Astrocyte (in vitro differentiated cells and primary cell): ENCODE results near the gene SLC35B1. TPM values are rescaled to one million over a fixed set of nuclear protein-coding genes. Genes with fewer than 3 reads are reported as not detected.

Source experiments
- DNase-seq: peaks from one replicate; pipeline ENCODE4 v3.0.0-alpha.2; 2010; ENCODE audit warnings: low read depth
- FAIRE-seq: peaks from 2 replicates; lab custom pipeline; 2011; peaks lifted over from hg19 to GRCh38; lab: Jason Lieb, UNC
- H2AFZ ChIP-seq: 2 replicates; pipeline ENCODE4 v1.6.0; 2012; ENCODE audit warnings: low read depth, low read length, inconsistent platforms
- H3K27ac ChIP-seq: 2 replicates; pipeline ENCODE4 v1.5.1; 2011; ENCODE audit warnings: low read depth, low read length, inconsistent platforms
- H3K27me3 ChIP-seq: 2 replicates; pipeline ENCODE4 v1.6.0; 2011; ENCODE audit warnings: low read length, inconsistent platforms; ENCODE audit not compliant: insufficient read depth
- H3K36me3 ChIP-seq: 2 replicates; pipeline ENCODE4 v1.5.1; 2011; ENCODE audit warnings: low read length, inconsistent platforms; ENCODE audit not compliant: insufficient read depth
- H3K4me1 ChIP-seq: 2 replicates; pipeline ENCODE4 v1.5.1; 2011; ENCODE audit warnings: low read length, inconsistent platforms; ENCODE audit not compliant: insufficient read depth
- H3K4me2 ChIP-seq: 2 replicates; pipeline ENCODE4 v1.6.0; 2012; ENCODE audit warnings: low read length, inconsistent platforms
- H3K4me3 ChIP-seq: 2 replicates; pipeline ENCODE4 v1.5.1; 2011; ENCODE audit warnings: low read depth, mild to moderate bottlenecking, low read length, inconsistent platforms; ENCODE audit not compliant: insufficient read depth
- H3K79me2 ChIP-seq: 2 replicates; pipeline ENCODE4 v1.6.0; 2012; ENCODE audit warnings: mild to moderate bottlenecking, low read length, inconsistent platforms; ENCODE audit not compliant: insufficient read depth
- H3K9ac ChIP-seq: 2 replicates; pipeline ENCODE4 v1.6.0; 2012; ENCODE audit warnings: mild to moderate bottlenecking, low read length, inconsistent platforms
- H3K9me3 ChIP-seq: 2 replicates; pipeline ENCODE4 v1.5.1; 2012; ENCODE audit warnings: low read depth, mild to moderate bottlenecking, low read length, inconsistent platforms; ENCODE audit not compliant: insufficient read depth
- H4K20me1 ChIP-seq: 2 replicates; pipeline ENCODE4 v1.6.0; 2012; ENCODE audit warnings: low read length, inconsistent platforms; ENCODE audit not compliant: insufficient read depth
- H3K27ac Mint-ChIP-seq: one replicate; pipeline ENCODE4 v1.8.0; 2021; ENCODE audit warnings: mild to moderate bottlenecking, mixed read lengths; ENCODE audit not compliant: unreplicated experiment
- H3K27me3 Mint-ChIP-seq: one replicate; pipeline ENCODE4 v1.8.0; 2021; ENCODE audit warnings: low read depth, mixed read lengths; ENCODE audit not compliant: unreplicated experiment
- H3K36me3 Mint-ChIP-seq: one replicate; pipeline ENCODE4 v1.8.0; 2021; ENCODE audit warnings: low read depth, mixed read lengths; ENCODE audit not compliant: unreplicated experiment
- H3K4me1 Mint-ChIP-seq: one replicate; pipeline ENCODE4 v1.8.0; 2021; ENCODE audit warnings: low read depth, mixed read lengths; ENCODE audit not compliant: unreplicated experiment
- H3K4me3 Mint-ChIP-seq: one replicate; pipeline ENCODE4 v1.8.0; 2021; ENCODE audit warnings: mild to moderate bottlenecking, moderate library complexity, mixed read lengths; ENCODE audit not compliant: unreplicated experiment
- H3K9me3 Mint-ChIP-seq: one replicate; pipeline ENCODE4 v1.8.0; 2021; ENCODE audit warnings: mild to moderate bottlenecking, mixed read lengths; ENCODE audit not compliant: unreplicated experiment
- CTCF ChIP-seq: IDR thresholded peaks from 2 replicates; pipeline ENCODE4 v1.5.1; 2011; ENCODE audit warnings: low read depth, mild to moderate bottlenecking, inconsistent platforms, low read length, moderate library complexity; ENCODE audit not compliant: insufficient read depth
- EZH2 ChIP-seq: IDR thresholded peaks from 2 replicates; pipeline ENCODE4 v1.6.1; 2012; ENCODE audit warnings: mild to moderate bottlenecking, low read length, inconsistent platforms; ENCODE audit not compliant: insufficient read depth
- total RNA-seq: library from RNA; stranded (reverse); gene quantifications from 2 replicates; pipeline ENCODE4 v1.2.1, GENCODE V29; 2021

SLC35B1 gene
- total RNA-seq, 1 donor from 2014 or later: 61.1 TPM

- Histone ChIP-seq H3K36me3 (no peaks in the 10 kb centered on the region), H3K9me3 (no peaks in the 10 kb centered on the region), H3K4me1 (no peaks in the 10 kb centered on the region), H3K4me2 (no peak overlapping the region), H4K20me1 (no peaks in the 10 kb centered on the region), H3K9ac (no peak overlapping the region), H2AFZ (no peak overlapping the region), H3K4me3 (no peak overlapping the region), H3K79me2 (no peaks in the 10 kb centered on the region), H3K27ac (no peak overlapping the region), H3K27me3 (no peaks in the 10 kb centered on the region)
- DNase-seq: no peak
- Mint-ChIP-seq H3K27me3 (no peaks in the 10 kb centered on the region), H3K27ac (no peak overlapping the region), H3K9me3 (peaks cover 2% of the 10 kb centered on the region), H3K4me1 (no peaks in the 10 kb centered on the region), H3K4me3 (no peak overlapping the region), H3K36me3 (no peaks in the 10 kb centered on the region)
- TF ChIP-seq EZH2 (no peak), CTCF (no peak)
- FAIRE-seq: no peak
These were observed 48.8 kb upstream of the SLC35B1 start for GRCh38 chr17:49756323-49757150.

- no peaks in the 10 kb centered on the region for H3K27me3 ChIP-seq
- Mint-ChIP-seq H3K36me3 (no peaks in the 10 kb centered on the region), H3K4me1 (no peaks in the 10 kb centered on the region), H3K4me3 (no peak overlapping the region), H3K27me3 (no peaks in the 10 kb centered on the region), H3K27ac (no peak overlapping the region), H3K9me3 (peaks cover 2% of the 10 kb centered on the region)
- H3K36me3 ChIP-seq: no peaks in the 10 kb centered on the region
- no peak overlapping the region for H3K27ac ChIP-seq
- no peaks in the 10 kb centered on the region for H3K79me2 ChIP-seq
- H2AFZ ChIP-seq: no peak overlapping the region
- DNase-seq (no peak), FAIRE-seq (no peak)
- no peaks in the 10 kb centered on the region for H4K20me1 ChIP-seq
- TF ChIP-seq CTCF (no peak), EZH2 (no peak)
- no peaks in the 10 kb centered on the region for H3K9me3 ChIP-seq
- no peak overlapping the region for H3K4me3 ChIP-seq
- no peak overlapping the region for H3K9ac ChIP-seq
- H3K4me2 ChIP-seq: no peak overlapping the region
- H3K4me1 ChIP-seq: no peaks in the 10 kb centered on the region
These were observed 48.0 kb upstream of the SLC35B1 start for GRCh38 chr17:49755663-49756283.
